ENCODE data around the gene CFAP43. TPM values are rescaled to one million over a fixed set of nuclear protein-coding genes. Genes with fewer than 3 reads are reported as not detected.
A peak's percentile ranks its signal among the peaks of the same experiment; 100 is the strongest.

The CFAP43 gene
- total and polyA plus RNA-seq, 2 donors (not counting 1 experiment from before 2014, with no cell fraction given): under 0.01 to 0.10 TPM

DNA sequence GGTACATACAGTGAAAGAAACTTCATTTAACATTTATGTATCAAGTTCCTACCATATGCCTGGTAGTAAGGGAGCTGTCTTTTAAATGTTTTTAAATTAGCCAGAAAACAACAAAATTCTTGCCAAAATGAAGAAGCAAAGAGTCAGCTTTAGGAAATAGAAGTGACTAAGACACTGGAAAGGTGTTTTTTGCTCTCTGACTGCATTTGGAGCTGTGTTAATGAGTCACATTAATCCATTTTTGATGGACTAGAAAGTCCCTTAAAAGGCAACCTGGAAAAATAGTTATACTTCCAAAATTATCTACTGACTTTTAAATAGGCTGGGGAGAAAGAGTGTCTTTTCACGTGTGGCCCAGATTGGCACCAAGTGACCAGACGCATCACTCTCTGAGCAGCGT lies 142.5 kb downstream of the CFAP43 start:
- Histone ChIP-seq H4K20me1 (ENCODE audit: control insufficient read depth, extremely low read depth, insufficient read depth, low read length) (no peaks in the 10 kb centered on the region), H3K9ac (ENCODE audit: insufficient read depth, low read length) (no peak overlapping the region), H3K4me1 (ENCODE audit: control insufficient read depth, extremely low read depth, insufficient read depth, low read length) (no peaks in the 10 kb centered on the region), H3K27me3 (ENCODE audit: control insufficient read depth, insufficient read depth, low read length) (no peaks in the 10 kb centered on the region), H3K9me3 (ENCODE audit: control insufficient read depth, insufficient read depth, low read depth, low read length) (no peaks in the 10 kb centered on the region), H3K4me3 (replicated peaks in 1 of 4; ENCODE audit: control extremely low read depth in 1 of 4, insufficient read depth in 1 of 4, low read depth in 3 of 4, low read length in 4 of 4) (no peak overlapping the region), H3K36me3 (ENCODE audit: control insufficient read depth, insufficient read depth, low read length) (no peaks in the 10 kb centered on the region), H3K4me2 (ENCODE audit: extremely low read depth, insufficient read depth, low read length) (no peak overlapping the region), H3K27ac (ENCODE audit: insufficient read depth, low read length) (no peak overlapping the region), H3K79me2 (ENCODE audit: control insufficient read depth, insufficient read depth, low read length) (no peaks in the 10 kb centered on the region), H2AFZ (ENCODE audit: low read length) (no peak overlapping the region)
- TF ChIP-seq CTCF (conservative IDR thresholded peaks at IDR 0.05 in 1 of 2, IDR thresholded peaks at IDR 0.05 in 1 of 2; ENCODE audit: low read depth in 1 of 2, low read length in 2 of 2): no peak
- no peak for TF ChIP-seq EZH2 (IDR thresholded peaks at IDR 0.05; ENCODE audit: low read length, missing control alignments)
- peak in 1 of 2 donors; percentile 13 for DNase-seq (ENCODE audit: low read depth in 2 of 2)

DNA sequence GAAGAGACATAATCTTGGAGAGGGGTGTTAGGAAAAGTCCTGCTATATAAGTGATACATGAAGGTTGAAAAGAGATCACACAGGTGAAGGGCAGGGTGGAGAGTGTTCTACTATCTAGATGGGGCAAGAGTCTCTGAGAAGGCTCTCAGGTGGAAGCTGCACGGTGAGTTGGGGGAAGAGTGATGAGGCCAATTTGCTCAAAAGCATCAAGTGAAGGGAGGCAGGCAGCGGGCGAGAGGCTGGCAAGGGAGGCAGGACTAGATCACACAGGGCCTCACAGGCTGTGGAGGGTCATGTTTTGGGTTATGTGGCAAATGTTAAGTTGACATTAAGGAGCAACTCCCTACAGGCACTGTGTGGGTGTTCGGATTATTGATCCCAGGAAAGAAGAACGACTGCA lies 143.9 kb downstream of the CFAP43 start:
- no peaks in the 10 kb centered on the region for H3K36me3 ChIP-seq (ENCODE audit: control insufficient read depth, insufficient read depth, low read length)
- no peaks in the 10 kb centered on the region for H3K4me1 ChIP-seq (ENCODE audit: control insufficient read depth, extremely low read depth, insufficient read depth, low read length)
- H3K4me3 ChIP-seq (replicated peaks in 1 of 4; ENCODE audit: control extremely low read depth in 1 of 4, insufficient read depth in 1 of 4, low read depth in 3 of 4, low read length in 4 of 4): no peak overlapping the region
- H3K27ac ChIP-seq (ENCODE audit: insufficient read depth, low read length): no peak overlapping the region
- no peak overlapping the region for H3K4me2 ChIP-seq (ENCODE audit: extremely low read depth, insufficient read depth, low read length)
- H3K9me3 ChIP-seq (ENCODE audit: control insufficient read depth, insufficient read depth, low read depth, low read length): no peaks in the 10 kb centered on the region
- no peaks in the 10 kb centered on the region for H3K79me2 ChIP-seq (ENCODE audit: control insufficient read depth, insufficient read depth, low read length)
- H4K20me1 ChIP-seq (ENCODE audit: control insufficient read depth, extremely low read depth, insufficient read depth, low read length): no peaks in the 10 kb centered on the region
- no peak for DNase-seq (ENCODE audit: low read depth in 2 of 2)
- H3K9ac ChIP-seq (ENCODE audit: insufficient read depth, low read length): no peak overlapping the region
- TF ChIP-seq EZH2 (IDR thresholded peaks at IDR 0.05; ENCODE audit: low read length, missing control alignments) (no peak), CTCF (conservative IDR thresholded peaks at IDR 0.05 in 1 of 2, IDR thresholded peaks at IDR 0.05 in 1 of 2; ENCODE audit: low read depth in 1 of 2, low read length in 2 of 2) (no peak)
- H2AFZ ChIP-seq (ENCODE audit: low read length): no peak overlapping the region
- no peaks in the 10 kb centered on the region for H3K27me3 ChIP-seq (ENCODE audit: control insufficient read depth, insufficient read depth, low read length)

DNA sequence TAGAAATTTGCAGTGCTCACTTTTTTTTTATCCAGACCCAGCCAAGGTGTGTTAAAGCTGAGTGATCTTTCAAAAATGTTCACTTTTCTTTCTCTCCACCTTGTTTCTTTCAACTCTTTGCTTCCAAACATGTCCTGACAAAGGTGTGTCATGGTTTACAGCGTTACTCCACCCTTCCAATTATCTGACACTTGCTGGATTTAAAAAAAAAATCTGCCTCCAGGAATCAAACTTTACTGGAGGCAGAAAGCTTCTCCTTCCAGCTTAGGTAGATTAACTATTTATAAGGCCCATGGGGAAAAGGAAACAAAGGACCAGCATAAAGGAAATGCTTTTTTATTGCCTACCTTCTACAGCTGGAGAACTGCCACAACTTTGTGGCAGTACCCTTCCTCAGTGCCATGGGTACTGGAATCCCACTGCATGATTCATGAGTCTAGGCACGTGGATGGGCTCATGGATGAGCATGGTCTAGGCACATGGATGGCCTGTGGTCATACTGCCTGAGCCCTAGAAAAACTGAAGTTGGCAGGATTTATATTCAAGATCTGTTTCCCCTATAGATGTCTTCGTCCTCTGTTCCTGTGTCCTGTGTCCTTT lies 146.3 kb downstream of the CFAP43 start, which contains the start of gene COL17A1:
Gene COL17A1 (minus strand): TSS at position 80 of the 600 bp plus-strand sequence. CDS start 5,207 bp downstream, outside the sequence.
- no peaks in the 10 kb centered on the region for H3K4me1 ChIP-seq (ENCODE audit: control insufficient read depth, extremely low read depth, insufficient read depth, low read length)
- no peak within 1 kb of the TSS for H3K4me2 ChIP-seq (ENCODE audit: extremely low read depth, insufficient read depth, low read length)
- no peak for TF ChIP-seq CTCF (conservative IDR thresholded peaks at IDR 0.05 in 1 of 2, IDR thresholded peaks at IDR 0.05 in 1 of 2; ENCODE audit: low read depth in 1 of 2, low read length in 2 of 2)
- no peak for TF ChIP-seq EZH2 (IDR thresholded peaks at IDR 0.05; ENCODE audit: low read length, missing control alignments)
- no peak within 1 kb of the TSS for H3K4me3 ChIP-seq (replicated peaks in 1 of 4; ENCODE audit: control extremely low read depth in 1 of 4, insufficient read depth in 1 of 4, low read depth in 3 of 4, low read length in 4 of 4)
- H3K9ac ChIP-seq (ENCODE audit: insufficient read depth, low read length): no peak within 1 kb of the TSS
- no peaks in the 10 kb centered on the region for H4K20me1 ChIP-seq (ENCODE audit: control insufficient read depth, extremely low read depth, insufficient read depth, low read length)
- no peak for DNase-seq (ENCODE audit: low read depth in 2 of 2)
- no peaks in the 10 kb centered on the region for H3K36me3 ChIP-seq (ENCODE audit: control insufficient read depth, insufficient read depth, low read length)
- H2AFZ ChIP-seq (ENCODE audit: low read length): no peak within 1 kb of the TSS
- H3K27ac ChIP-seq (ENCODE audit: insufficient read depth, low read length): no peak within 1 kb of the TSS
- H3K9me3 ChIP-seq (ENCODE audit: control insufficient read depth, insufficient read depth, low read depth, low read length): no peaks in the 10 kb centered on the region
- H3K27me3 ChIP-seq (ENCODE audit: control insufficient read depth, insufficient read depth, low read length): no peaks in the 10 kb centered on the region
- H3K79me2 ChIP-seq (ENCODE audit: control insufficient read depth, insufficient read depth, low read length): no peaks in the 10 kb centered on the region

Data from fibroblast of lung (primary cell).